K562 (cell line): ENCODE measurements around the gene SLC6A9. TPM values are rescaled to one million over a fixed set of nuclear protein-coding genes. Genes with fewer than 3 reads are reported as not detected.

ENCODE experiments used
- ATAC-seq: fragments of 200-7000 bp; cut with Tn5 transposase; 3 replicates; pipeline ENCODE4 v1.9.1; 2020; ENCODE audit warnings: moderate library complexity
- BruUV-seq: library from RNA; stranded (reverse); fragments of 400-500 nt; replicated peaks from 2 replicates; lab custom pipeline; 2021; lab: Mats Ljungman, UMichigan
- CTCF ChIA-PET: fragments of 300-600 bp; formaldehyde crosslinking; extraction: SDS; loops from one replicate; lab custom pipeline; 2021; ENCODE audit warnings: low intra/inter-chr PET ratio; lab: Yijun Ruan, JAX
- POLR2A ChIA-PET: fragments of 300-600, 350-650 bp; sonication (Branson Sonifier 250); formaldehyde crosslinking; extraction: SDS; loops from one replicate; lab custom pipeline; 2021; ENCODE audit warnings: antibody characterized with exemption, inconsistent platforms; lab: Yijun Ruan, JAX
- DNase-seq, 4 experiments: peaks; one replicate each; pipeline versions ENCODE4 v3.0.0 to v3.0.0-alpha.2; 2011 to 2018; ENCODE audit warnings: low spot score in 3 of 4, mixed read lengths in 3 of 4; ENCODE audit errors: extremely low read depth in 1 of 4
- FAIRE-seq: peaks from 2 replicates; lab custom pipeline; 2011; peaks lifted over from hg19 to GRCh38; lab: Jason Lieb, UNC
- H2AFZ ChIP-seq: 2 replicates; pipeline ENCODE4 v1.6.0; 2011; ENCODE audit warnings: low read depth, low read length, control low read depth, inconsistent platforms
- H3K27ac ChIP-seq: fragments of 200-600 bp; 3 replicates; pipeline ENCODE4 v1.8.0; 2011; ENCODE audit warnings: low read depth, mild to moderate bottlenecking, control low read depth, inconsistent platforms, low read length, moderate library complexity, mixed read lengths; ENCODE audit errors: extremely low read depth
- H3K27me3 ChIP-seq, 2 experiments: fragments of 300-600 bp in 1 of 2; 2 replicates in 1 of 2; 3 replicates in 1 of 2; pipeline versions ENCODE4 v1.6.0 to v1.8.0; 2011; ENCODE audit warnings: inconsistent platforms in 2 of 2, low read length in 2 of 2, mild to moderate bottlenecking in 1 of 2, mixed read lengths in 1 of 2, moderate library complexity in 1 of 2; ENCODE audit not compliant: control insufficient read depth in 2 of 2, insufficient read depth in 2 of 2
- H3K36me3 ChIP-seq: fragments of 300-600 bp; 3 replicates; pipeline ENCODE4 v1.8.0; 2011; ENCODE audit warnings: mild to moderate bottlenecking, low read length, inconsistent platforms; ENCODE audit not compliant: control insufficient read depth, insufficient read depth
- H3K4me1 ChIP-seq, 2 experiments: fragments of 200-600 bp in 1 of 2; replicated peaks in 1 of 2; 2 replicates in 1 of 2; 3 replicates in 1 of 2; pipeline versions ENCODE4 v1.5.1 to v1.8.0; 2011; ENCODE audit warnings: inconsistent platforms in 2 of 2, low read length in 2 of 2, mild to moderate bottlenecking in 1 of 2, mixed read lengths in 1 of 2, moderate library complexity in 1 of 2; ENCODE audit not compliant: control insufficient read depth in 2 of 2, insufficient read depth in 2 of 2
- H3K4me2 ChIP-seq: 2 replicates; pipeline ENCODE4 v1.6.1; 2011; ENCODE audit warnings: low read length, control low read depth, inconsistent platforms, mixed read lengths; ENCODE audit not compliant: insufficient read depth
- H3K4me3 ChIP-seq: fragments of 200-600 bp; sonication (generic), shearing (Covaris generic); 2 replicates; pipeline ENCODE4 v1.5.1; 2016; ENCODE audit warnings: control low read depth, inconsistent platforms
- H3K79me2 ChIP-seq: fragments of 200-600 bp; 3 replicates; pipeline ENCODE4 v1.8.0; 2011; ENCODE audit warnings: low read length, inconsistent platforms; ENCODE audit not compliant: control insufficient read depth, insufficient read depth
- H3K9ac ChIP-seq, 2 experiments: 2 replicates each; pipeline versions ENCODE4 v1.6.0 to v1.6.1; 2011; ENCODE audit warnings: low read depth in 2 of 2, low read length in 2 of 2, control low read depth in 1 of 2, inconsistent platforms in 1 of 2, mild to moderate bottlenecking in 1 of 2, mixed read lengths in 1 of 2; ENCODE audit not compliant: insufficient read depth in 1 of 2
- H3K9me1 ChIP-seq: one replicate; pipeline ENCODE4 v1.6.0; 2011; ENCODE audit warnings: inconsistent platforms, mild to moderate bottlenecking, low read length, moderate library complexity; ENCODE audit not compliant: control insufficient read depth, insufficient read depth
- H3K9me3 ChIP-seq: replicated peaks from 2 replicates; pipeline ENCODE4 v1.5.1; 2011; ENCODE audit warnings: low read depth, low read length, inconsistent platforms; ENCODE audit not compliant: control insufficient read depth, insufficient read depth
- H4K20me1 ChIP-seq: replicated peaks from 2 replicates; pipeline ENCODE4 v1.6.1; 2011; ENCODE audit warnings: low read length, inconsistent platforms, mixed read lengths; ENCODE audit not compliant: control insufficient read depth, insufficient read depth
- BRCA1 ChIP-seq, 2 experiments: fragments of 450-650 bp in 1 of 2; sonication (generic) in 1 of 2; formaldehyde crosslinking in 1 of 2; IDR thresholded peaks; 2 replicates each; pipeline versions ENCODE4 v1.5.0 to v1.6.1; 2017 to 2020; ENCODE audit warnings: mild to moderate bottlenecking in 1 of 2, missing genetic modification reagents in 1 of 2
- ETV6 ChIP-seq, 3 experiments: fragments of 150-350 bp in 1 of 3; sonication (generic) in 1 of 3; formaldehyde crosslinking in 1 of 3; IDR thresholded peaks; 2 replicates each; pipeline versions ENCODE4 v1.6.1 to v1.8.0; 2014 to 2022; ENCODE audit warnings: borderline replicate concordance in 2 of 3, low read depth in 2 of 3, antibody characterized with exemption in 1 of 3, low read length in 1 of 3, mild to moderate bottlenecking in 1 of 3, missing genetic modification reagents in 1 of 3
- HOXB6 ChIP-seq: fragments of 250-450 bp; sonication (Bioruptor Pico); IDR thresholded peaks from 2 replicates; pipeline ENCODE4 v1.5.1; 2022; ENCODE audit warnings: mild to moderate bottlenecking, borderline replicate concordance
- RBFOX2 ChIP-seq: fragments of 200-400 bp; formaldehyde crosslinking; IDR thresholded peaks from 2 replicates; pipeline ENCODE4 v1.6.1; 2017; ENCODE audit warnings: low read depth, mild to moderate bottlenecking, low read length, moderate library complexity
- YY1 ChIP-seq, 3 experiments: IDR thresholded peaks; 2 replicates each; pipeline ENCODE4 v1.6.1; 2011; ENCODE audit warnings: low read length in 2 of 3, mild to moderate bottlenecking in 2 of 3, moderate library complexity in 2 of 3, borderline replicate concordance in 1 of 3, control low read depth in 1 of 3, low read depth in 1 of 3; ENCODE audit not compliant: insufficient read depth in 3 of 3, insufficient replicate concordance in 2 of 3, control insufficient read depth in 1 of 3, insufficient read length in 1 of 3; ENCODE audit errors: extremely low read depth in 1 of 3
- WGBS: fragments of 100-300 bp; shearing (Covaris generic); methylation state at CpG from one replicate; pipeline ENCODE4 v1.1.6; 2016; ENCODE audit warnings: low coverage, mixed read lengths; ENCODE audit not compliant: insufficient coverage; ENCODE audit errors: missing lambda C conversion rate; 5-methylcytosine and 5-hydroxymethylcytosine counted together
- in situ Hi-C: fragments of 300-500 bp; cut with MboI; formaldehyde crosslinking; loops from 4 replicates; pipeline ENCODE4 v1.15.0; 2018; ENCODE audit warnings: inconsistent platforms, mixed read lengths
- intact Hi-C: fragments of 100-400 bp; cut with micrococcal nuclease; formaldehyde crosslinking; loops from 2 replicates; pipeline ENCODE4 v1.14.2; 2022
- polyA plus RNA-seq, 8 experiments: library from polyadenylated mRNA; depleted of rRNA in 4 of 8; stranded (reverse) in 5 of 8; unstranded in 3 of 8; fragments of >200 nt; fragmentation: Nextera tagmentation in 2 of 8; fragmentation: Illumina TruSeq in 1 of 8; extraction: Ambion mirVana in 2 of 8; extraction: Trizol in 1 of 8; gene quantifications; 2 replicates each; pipeline versions ENCODE4 v1.2.1 to v1.2.3, GENCODE V29; 2011 to 2014; ENCODE audit warnings: inconsistent platforms in 1 of 8, missing spikeins in 1 of 8
- total RNA-seq, 7 experiments: library from RNA; depleted of rRNA in 6 of 7; stranded (reverse); fragments of >200 nt in 6 of 7; fragmentation: Illumina TruSeq in 2 of 7; extraction: Trizol in 2 of 7; gene quantifications; 2 replicates each; pipeline versions ENCODE4 v1.2.1 to v1.2.3, GENCODE V29; 2011 to 2021; ENCODE audit warnings: low replicate concordance in 1 of 7
- TF ChIP-seq, protein P1 (sequence below): fragments of 250-450 bp; sonication (Bioruptor Pico); IDR thresholded peaks from 2 replicates; pipeline ENCODE4 v1.4.0; 2020; ENCODE audit warnings: mild to moderate bottlenecking, moderate library complexity

SLC6A9 gene
- total and polyA plus RNA-seq, 9 of the 15 experiments (the other 6 are each of a cell fraction or from before 2014, with no cell fraction given) = 0.17 to 18.7 (median 2.9) TPM

DNA sequence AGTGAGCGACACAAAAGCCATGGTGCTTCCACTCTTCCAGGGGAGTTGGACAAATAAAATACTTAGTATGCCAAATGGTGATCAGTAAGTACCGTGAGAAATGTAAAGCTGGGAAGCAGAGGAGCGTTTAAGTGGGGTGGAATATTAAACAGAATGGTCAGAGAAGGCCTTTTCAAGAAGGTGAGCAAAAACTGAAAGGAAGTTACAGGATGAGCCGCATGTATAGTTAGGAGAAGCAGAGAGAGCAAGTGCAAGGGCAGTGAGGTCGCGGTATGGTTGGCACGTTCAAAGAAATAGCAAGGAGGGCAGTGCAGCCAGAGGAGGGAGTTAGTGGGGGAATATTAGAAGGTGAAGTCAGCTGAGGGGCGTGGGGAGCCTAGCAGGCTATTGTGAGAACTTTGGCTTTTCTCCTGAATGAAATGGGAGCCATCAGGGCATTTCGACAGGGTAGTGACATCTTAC, 57.2 kb downstream of the SLC6A9 start (continued):
- TF ChIP-seq, protein P1, sequence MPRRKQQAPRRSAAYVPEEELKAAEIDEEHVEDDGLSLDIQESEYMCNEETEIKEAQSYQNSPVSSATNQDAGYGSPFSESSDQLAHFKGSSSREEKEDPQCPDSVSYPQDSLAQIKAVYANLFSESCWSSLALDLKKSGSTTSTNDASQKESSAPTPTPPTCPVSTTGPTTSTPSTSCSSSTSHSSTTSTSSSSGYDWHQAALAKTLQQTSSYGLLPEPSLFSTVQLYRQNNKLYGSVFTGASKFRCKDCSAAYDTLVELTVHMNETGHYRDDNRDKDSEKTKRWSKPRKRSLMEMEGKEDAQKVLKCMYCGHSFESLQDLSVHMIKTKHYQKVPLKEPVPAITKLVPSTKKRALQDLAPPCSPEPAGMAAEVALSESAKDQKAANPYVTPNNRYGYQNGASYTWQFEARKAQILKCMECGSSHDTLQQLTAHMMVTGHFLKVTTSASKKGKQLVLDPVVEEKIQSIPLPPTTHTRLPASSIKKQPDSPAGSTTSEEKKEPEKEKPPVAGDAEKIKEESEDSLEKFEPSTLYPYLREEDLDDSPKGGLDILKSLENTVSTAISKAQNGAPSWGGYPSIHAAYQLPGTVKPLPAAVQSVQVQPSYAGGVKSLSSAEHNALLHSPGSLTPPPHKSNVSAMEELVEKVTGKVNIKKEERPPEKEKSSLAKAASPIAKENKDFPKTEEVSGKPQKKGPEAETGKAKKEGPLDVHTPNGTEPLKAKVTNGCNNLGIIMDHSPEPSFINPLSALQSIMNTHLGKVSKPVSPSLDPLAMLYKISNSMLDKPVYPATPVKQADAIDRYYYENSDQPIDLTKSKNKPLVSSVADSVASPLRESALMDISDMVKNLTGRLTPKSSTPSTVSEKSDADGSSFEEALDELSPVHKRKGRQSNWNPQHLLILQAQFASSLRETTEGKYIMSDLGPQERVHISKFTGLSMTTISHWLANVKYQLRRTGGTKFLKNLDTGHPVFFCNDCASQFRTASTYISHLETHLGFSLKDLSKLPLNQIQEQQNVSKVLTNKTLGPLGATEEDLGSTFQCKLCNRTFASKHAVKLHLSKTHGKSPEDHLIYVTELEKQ (CRISPR knock-in tag) = no peak
- TF ChIP-seq HOXB6 (CRISPR knock-in tag) (no peak), YY1 (IDR thresholded peaks at IDR 0.05; ENCODE audit: borderline replicate concordance in 1 of 3, control insufficient read depth in 1 of 3, extremely low read depth in 1 of 3, insufficient read depth in 3 of 3, insufficient read length in 1 of 3, insufficient replicate concordance in 2 of 3, low read depth in 1 of 3, low read length in 2 of 3) (peak in 1 of 3 experiments; percentile 2)

DNA sequence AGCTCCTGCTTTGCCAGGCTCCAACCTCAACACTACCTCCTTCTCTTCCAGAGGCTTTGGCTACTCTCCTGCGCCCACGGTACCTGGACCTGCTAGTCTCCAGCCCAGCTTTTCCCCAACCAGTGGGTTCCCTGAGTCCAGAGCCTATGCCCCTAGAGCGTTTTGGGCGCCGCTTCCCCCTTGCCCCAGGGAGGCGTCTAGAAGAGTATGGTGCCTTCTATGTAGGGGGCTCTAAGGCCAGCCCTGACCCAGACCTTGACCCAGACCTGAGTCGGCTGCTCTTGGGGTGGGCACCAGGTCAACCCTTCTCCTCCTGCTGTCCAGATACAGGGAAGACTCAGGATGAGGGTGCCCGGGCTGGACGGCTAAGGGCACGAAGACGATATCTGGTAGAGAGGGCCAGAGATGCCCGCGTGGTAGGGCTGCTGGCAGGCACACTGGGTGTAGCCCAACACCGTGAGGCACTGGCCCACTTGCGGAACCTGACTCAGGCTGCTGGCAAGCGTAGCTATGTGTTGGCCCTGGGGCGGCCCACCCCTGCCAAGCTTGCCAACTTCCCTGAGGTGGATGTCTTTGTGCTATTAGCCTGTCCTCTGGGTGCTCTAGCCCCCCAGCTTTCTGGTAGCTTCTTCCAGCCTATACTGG, 59.8 kb downstream of the SLC6A9 start:
- peak overlapping the region; percentile 98; the same call in 1 of the 2 replicates for H3K4me2 ChIP-seq
- peaks cover 7% of the 10 kb centered on the region for H3K9me1 ChIP-seq
- peaks cover 34% of the 10 kb centered on the region for H3K79me2 ChIP-seq
- no peaks in the 10 kb centered on the region for H3K9me3 ChIP-seq
- 97% methylated on average over 17 of the region's 17 CpGs for WGBS
- in situ Hi-C loops = no loop called here
- TF ChIP-seq ETV6 (IDR thresholded peaks at IDR 0.05; ENCODE audit: borderline replicate concordance in 1 of 2, low read depth in 2 of 2, low read length in 1 of 2) = no peak
- no peak for TF ChIP-seq ETV6 (CRISPR knock-in tag; IDR thresholded peaks at IDR 0.05; ENCODE audit: borderline replicate concordance)
- TF ChIP-seq RBFOX2 = 0 out of 2 replicates have a peak, but pooled peaks have one; percentile 27
- TF ChIP-seq BRCA1 (IDR thresholded peaks at IDR 0.05) = no peak
- TF ChIP-seq BRCA1 (CRISPR knock-in tag; IDR thresholded peaks at IDR 0.05) = 0 out of 2 replicates have a peak, but pooled peaks have one; percentile 34
- TF ChIP-seq, all 486 proteins: peak for 2
- Histone ChIP-seq H3K4me1 (peaks cover 20 to 44% of the 10 kb centered on the region in 2 experiments), H3K36me3 (peaks cover 44% of the 10 kb centered on the region), H3K27me3 (no peaks in the 10 kb centered on the region), H3K4me3 (peak overlapping the region; percentile 100), H3K9ac (peak overlapping the region in 1 of 2 experiments; percentile 99; a peak in 2 of 4 replicates), H2AFZ (no peak overlapping the region), H3K27ac (no peak overlapping the region), H4K20me1 (peaks cover 11% of the 10 kb centered on the region; the same call in 1 of the 2 replicates)
- DNase-seq (no peak), ATAC-seq (no peak), FAIRE-seq (no peak)
- CTCF ChIA-PET = interaction anchor here (0.5 kb wide), 1 partner anchor 127 kb away, joined by 3 read pairs; no protein-coding TSS in a partner anchor
- BruUV-seq = no TSS peak
- POLR2A ChIA-PET = interaction anchor here (0.6 to 1.4 kb wide), 7 partner anchors 9 to 560 kb away, joined by 3 to 7 read pairs (median 4); no protein-coding TSS in a partner anchor
- intact Hi-C loops = no loop called here
